ENCODE measurements around the gene SLC47A2.

Gene SLC47A2

GRCh38 chr17:19647697-19648474 lies 68.5 kb downstream of the SLC47A2 start:
- TF ChIP-seq, protein P1, sequence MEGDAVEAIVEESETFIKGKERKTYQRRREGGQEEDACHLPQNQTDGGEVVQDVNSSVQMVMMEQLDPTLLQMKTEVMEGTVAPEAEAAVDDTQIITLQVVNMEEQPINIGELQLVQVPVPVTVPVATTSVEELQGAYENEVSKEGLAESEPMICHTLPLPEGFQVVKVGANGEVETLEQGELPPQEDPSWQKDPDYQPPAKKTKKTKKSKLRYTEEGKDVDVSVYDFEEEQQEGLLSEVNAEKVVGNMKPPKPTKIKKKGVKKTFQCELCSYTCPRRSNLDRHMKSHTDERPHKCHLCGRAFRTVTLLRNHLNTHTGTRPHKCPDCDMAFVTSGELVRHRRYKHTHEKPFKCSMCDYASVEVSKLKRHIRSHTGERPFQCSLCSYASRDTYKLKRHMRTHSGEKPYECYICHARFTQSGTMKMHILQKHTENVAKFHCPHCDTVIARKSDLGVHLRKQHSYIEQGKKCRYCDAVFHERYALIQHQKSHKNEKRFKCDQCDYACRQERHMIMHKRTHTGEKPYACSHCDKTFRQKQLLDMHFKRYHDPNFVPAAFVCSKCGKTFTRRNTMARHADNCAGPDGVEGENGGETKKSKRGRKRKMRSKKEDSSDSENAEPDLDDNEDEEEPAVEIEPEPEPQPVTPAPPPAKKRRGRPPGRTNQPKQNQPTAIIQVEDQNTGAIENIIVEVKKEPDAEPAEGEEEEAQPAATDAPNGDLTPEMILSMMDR (IDR thresholded peaks at IDR 0.05; ENCODE audit: borderline replicate concordance, insufficient read depth, low read depth, low read length), result no peak
- H3K4me3 ChIP-seq (ENCODE audit: low read depth, low read length), result peak overlapping the region; percentile 88

- TF ChIP-seq, protein P1 (IDR thresholded peaks at IDR 0.05; ENCODE audit: borderline replicate concordance, insufficient read depth, low read depth, low read length), result no peak
- no peak overlapping the region for H3K4me3 ChIP-seq (ENCODE audit: low read depth, low read length)
Observed at GRCh38 chr17:19646788-19647696, 69.3 kb downstream of the SLC47A2 start.

- TF ChIP-seq, protein P1 (IDR thresholded peaks at IDR 0.05; ENCODE audit: borderline replicate concordance, insufficient read depth, low read depth, low read length), result peak; percentile 75; the same call in 1 of the 2 replicates
- H3K4me3 ChIP-seq (ENCODE audit: low read depth, low read length), result no peak overlapping the region
Observed at GRCh38 chr17:19645734-19646201, 70.6 kb downstream of the SLC47A2 start.

- no peak overlapping the region for H3K4me3 ChIP-seq (ENCODE audit: low read depth, low read length)
- TF ChIP-seq, protein P1 (IDR thresholded peaks at IDR 0.05; ENCODE audit: borderline replicate concordance, insufficient read depth, low read depth, low read length), result no peak
Observed at GRCh38 chr17:19644493-19645210, 71.7 kb downstream of the SLC47A2 start.

- TF ChIP-seq, protein P1 (IDR thresholded peaks at IDR 0.05; ENCODE audit: borderline replicate concordance, insufficient read depth, low read depth, low read length), result no peak
- H3K4me3 ChIP-seq (ENCODE audit: low read depth, low read length), result no peak overlapping the region
Observed at GRCh38 chr17:19642373-19642893, 74.0 kb downstream of the SLC47A2 start.

- H3K4me3 ChIP-seq (ENCODE audit: low read depth, low read length), result no peak overlapping the region
- TF ChIP-seq, protein P1 (IDR thresholded peaks at IDR 0.05; ENCODE audit: borderline replicate concordance, insufficient read depth, low read depth, low read length), result no peak
Observed at GRCh38 chr17:19641687-19642372, 74.6 kb downstream of the SLC47A2 start.
